GM12874 (cell line): ENCODE results near the gene RASGRP4.

Source experiments
- CTCF ChIP-seq: IDR thresholded peaks from 2 replicates; pipeline ENCODE4 v1.5.1; 2011; ENCODE audit warnings: low read depth, mild to moderate bottlenecking, control low read depth, low read length, moderate library complexity; ENCODE audit not compliant: insufficient read depth

Gene RASGRP4

GRCh38 chr19:38371081-38371480 is 54.9 kb downstream of the RASGRP4 start:
- TF ChIP-seq CTCF, result no peak

- TF ChIP-seq CTCF, result no peak
Measured at GRCh38 chr19:38370299-38370698, 55.7 kb downstream of the RASGRP4 start.

- TF ChIP-seq CTCF, result no peak
Measured at GRCh38 chr19:38369584-38369983, 56.4 kb downstream of the RASGRP4 start.

DNA sequence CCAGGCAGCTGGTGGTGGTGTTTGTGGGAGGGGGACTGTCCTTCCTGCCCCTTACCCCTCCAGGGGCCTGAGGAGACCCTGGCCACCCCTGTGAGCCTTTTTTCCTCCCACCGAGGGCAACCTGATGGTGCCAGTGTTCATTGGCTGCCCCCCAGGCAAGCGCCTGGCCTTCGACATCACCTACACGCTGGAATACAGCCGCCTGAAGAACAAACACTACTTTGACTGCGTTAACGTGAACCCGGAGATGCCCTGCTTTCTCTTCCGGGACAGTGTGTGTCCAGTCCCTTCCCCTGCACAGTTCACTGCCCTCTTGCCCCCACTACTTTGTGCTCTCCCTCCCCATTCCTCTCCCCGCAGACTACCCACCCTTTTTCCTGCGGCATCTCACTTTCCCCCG is 59.0 kb downstream of the RASGRP4 start:
- no peak for TF ChIP-seq CTCF

- TF ChIP-seq CTCF, result no peak
Measured at GRCh38 chr19:38362076-38362945, 63.7 kb downstream of the RASGRP4 start.

DNA sequence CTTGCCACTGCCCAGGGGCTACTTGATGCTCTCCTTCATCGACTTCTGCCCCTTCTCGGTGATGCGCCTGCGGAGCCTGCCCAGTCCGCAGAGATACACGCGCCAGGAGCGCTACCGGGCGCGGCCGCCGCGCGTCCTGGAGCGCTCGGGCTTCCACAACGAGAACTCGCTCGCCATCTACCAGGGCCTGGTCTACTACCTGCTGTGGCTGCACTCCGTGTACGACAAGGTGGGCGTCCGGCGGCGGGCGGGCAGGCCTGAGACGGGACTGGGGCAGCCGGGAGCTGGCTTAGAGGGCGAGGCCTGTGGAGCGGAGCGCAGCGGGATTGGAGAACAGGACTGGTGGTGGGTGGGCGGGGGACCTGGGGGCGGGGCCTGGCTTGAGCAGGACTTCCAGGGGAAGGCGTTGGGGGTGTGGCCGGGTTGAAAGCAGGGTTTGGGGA is 64.4 kb downstream of the RASGRP4 start:
- TF ChIP-seq CTCF, result 0 out of 2 replicates have a peak, but pooled peaks have one; percentile 23

GRCh38 chr19:38360839-38361631 is 65.0 kb downstream of the RASGRP4 start:
- no peak for TF ChIP-seq CTCF
